IMR-90 (cell line): Measurements from ENCODE around the gene ATPAF1.

Source experiments
- MXI1 ChIP-seq: IDR thresholded peaks from 2 replicates; pipeline ENCODE4 v1.6.1; 2012; ENCODE audit warnings: low read depth, mild to moderate bottlenecking, low read length, moderate library complexity, borderline replicate concordance
- NFE2L2 ChIP-seq: fragments of 150-350 bp; IDR thresholded peaks from 2 replicates; pipeline ENCODE4 v1.6.1; 2016; ENCODE audit warnings: low read depth, mild to moderate bottlenecking, low read length
- POLR2A ChIP-seq: IDR thresholded peaks from 2 replicates; pipeline ENCODE4 v1.6.1; 2012; ENCODE audit warnings: mild to moderate bottlenecking, low read depth, low read length
- RFX5 ChIP-seq: IDR thresholded peaks from 2 replicates; pipeline ENCODE4 v1.8.0; 2012; ENCODE audit warnings: low read depth, mild to moderate bottlenecking, low read length, moderate library complexity
- TF ChIP-seq, protein P1 (sequence below): conservative IDR thresholded peaks from 2 replicates; pipeline ENCODE4 v1.5.1; 2012; ENCODE audit warnings: mild to moderate bottlenecking, low read depth, low read length, improper control_type of control experiment

DNA sequence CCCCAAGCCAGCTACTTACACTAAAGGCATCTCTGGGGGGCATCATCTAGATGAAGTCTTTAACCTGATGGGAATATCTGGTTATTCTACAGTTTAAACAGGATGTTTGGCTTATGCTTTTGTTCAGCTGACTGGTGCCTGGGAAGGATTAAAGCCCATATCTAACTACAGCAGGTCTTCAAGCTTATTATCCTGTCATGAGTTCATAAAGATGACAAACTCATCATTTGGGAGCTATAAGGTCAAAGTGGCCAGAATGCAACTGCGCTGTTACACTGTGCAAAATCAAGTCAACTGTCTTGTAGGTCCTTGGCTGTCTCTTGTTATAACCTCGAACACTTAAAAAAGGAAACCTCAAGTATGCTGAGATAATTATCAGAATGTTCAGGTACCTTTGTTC is 33.0 kb downstream of the ATPAF1 start:
- TF ChIP-seq, protein P1, sequence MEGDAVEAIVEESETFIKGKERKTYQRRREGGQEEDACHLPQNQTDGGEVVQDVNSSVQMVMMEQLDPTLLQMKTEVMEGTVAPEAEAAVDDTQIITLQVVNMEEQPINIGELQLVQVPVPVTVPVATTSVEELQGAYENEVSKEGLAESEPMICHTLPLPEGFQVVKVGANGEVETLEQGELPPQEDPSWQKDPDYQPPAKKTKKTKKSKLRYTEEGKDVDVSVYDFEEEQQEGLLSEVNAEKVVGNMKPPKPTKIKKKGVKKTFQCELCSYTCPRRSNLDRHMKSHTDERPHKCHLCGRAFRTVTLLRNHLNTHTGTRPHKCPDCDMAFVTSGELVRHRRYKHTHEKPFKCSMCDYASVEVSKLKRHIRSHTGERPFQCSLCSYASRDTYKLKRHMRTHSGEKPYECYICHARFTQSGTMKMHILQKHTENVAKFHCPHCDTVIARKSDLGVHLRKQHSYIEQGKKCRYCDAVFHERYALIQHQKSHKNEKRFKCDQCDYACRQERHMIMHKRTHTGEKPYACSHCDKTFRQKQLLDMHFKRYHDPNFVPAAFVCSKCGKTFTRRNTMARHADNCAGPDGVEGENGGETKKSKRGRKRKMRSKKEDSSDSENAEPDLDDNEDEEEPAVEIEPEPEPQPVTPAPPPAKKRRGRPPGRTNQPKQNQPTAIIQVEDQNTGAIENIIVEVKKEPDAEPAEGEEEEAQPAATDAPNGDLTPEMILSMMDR, result no peak
- TF ChIP-seq POLR2A, result no peak
- TF ChIP-seq RFX5, result no peak
- no peak for TF ChIP-seq NFE2L2
- no peak for TF ChIP-seq MXI1
